NT2/D1 (cell line): ENCODE results near the gene AEBP1.

Experiments
- SUZ12 ChIP-seq: IDR thresholded peaks from 2 replicates; pipeline ENCODE4 v1.6.1; 2011; ENCODE audit not compliant: insufficient read length, insufficient read depth; ENCODE audit errors: extremely low read depth
- YY1 ChIP-seq: IDR thresholded peaks from 2 replicates; pipeline ENCODE4 v1.6.1; 2011; ENCODE audit not compliant: insufficient read length, insufficient read depth
- ZNF274 ChIP-seq: IDR thresholded peaks from 2 replicates; pipeline ENCODE4 v1.6.1; 2011; ENCODE audit warnings: mild to moderate bottlenecking, low read depth, low read length

GRCh38 chr7:44101966-44102845 is 1.9 kb upstream of the AEBP1 start:
- TF ChIP-seq SUZ12 (no peak), YY1 (no peak), ZNF274 (no peak)
